A549 (cell line): ENCODE data around the gene MAML3.

Source experiments
- BHLHE40 ChIP-seq: IDR thresholded peaks from 2 replicates; pipeline ENCODE4 v1.6.1; 2012; ENCODE audit warnings: low read depth, low read length, inconsistent platforms
- CEBPB ChIP-seq, 2 experiments: fragments of >200 bp in 1 of 2; sonication (Bioruptor Twin) in 1 of 2; formaldehyde crosslinking in 1 of 2; IDR thresholded peaks; 2 replicates each; pipeline ENCODE4 v1.6.1; 2012 to 2016
- CTCF ChIP-seq: fragments of >200 bp; sonication (Bioruptor Twin); formaldehyde crosslinking; IDR thresholded peaks from 3 replicates; pipeline ENCODE4 v1.5.1; 2016
- E2F6 ChIP-seq: IDR thresholded peaks from 2 replicates; pipeline ENCODE4 v1.6.1; 2012; ENCODE audit warnings: low read depth, borderline replicate concordance
- EHMT2 ChIP-seq: fragments of 200-600 bp; sonication (generic); IDR thresholded peaks from 2 replicates; pipeline ENCODE4 v1.6.1; 2016; ENCODE audit warnings: antibody characterized with exemption, low read depth, mild to moderate bottlenecking, moderate library complexity
- FOSL2 ChIP-seq, 2 experiments: fragments of 450-650 bp in 1 of 2; fragments of >200 bp in 1 of 2; sonication (Bioruptor Twin) in 1 of 2; formaldehyde crosslinking; IDR thresholded peaks; 2 replicates each; pipeline versions ENCODE4 v1.5.0 to v1.6.1; 2016 to 2020; ENCODE audit warnings: mild to moderate bottlenecking in 1 of 2, moderate library complexity in 1 of 2
- JUN ChIP-seq, 2 experiments: fragments of >200 bp; sonication (Bioruptor Twin); formaldehyde crosslinking; IDR thresholded peaks; 2 replicates in 1 of 2; 3 replicates in 1 of 2; pipeline ENCODE4 v1.6.1; 2016 to 2017
- KDM1A ChIP-seq: fragments of 200-600 bp; sonication (generic); IDR thresholded peaks from 2 replicates; pipeline ENCODE4 v1.6.1; 2016; ENCODE audit warnings: low read depth, mild to moderate bottlenecking
- NR3C1 ChIP-seq: fragments of >200 bp; sonication (Bioruptor Twin); formaldehyde crosslinking; IDR thresholded peaks from 3 replicates; pipeline ENCODE4 v1.6.1; 2017
- POLR2A ChIP-seq: IDR thresholded peaks from 2 replicates; pipeline ENCODE4 v1.6.1; 2012; ENCODE audit warnings: mild to moderate bottlenecking, low read length
- RARB ChIP-seq: fragments of 250-450 bp; sonication (Bioruptor Pico); IDR thresholded peaks from 2 replicates; pipeline ENCODE4 v1.8.0; 2021; ENCODE audit warnings: mild to moderate bottlenecking, moderate library complexity
- RCOR1 ChIP-seq: fragments of 150-350 bp; IDR thresholded peaks from 2 replicates; pipeline ENCODE4 v1.6.1; 2014; ENCODE audit warnings: antibody characterized with exemption, low read length, low read depth
- TF ChIP-seq, protein P1 (sequence below): IDR thresholded peaks from 2 replicates; pipeline ENCODE4 v1.6.1; 2012
- TF ChIP-seq, protein P2 (sequence below): fragments of 150-350 bp; IDR thresholded peaks from 2 replicates; pipeline ENCODE4 v1.6.1; 2014; ENCODE audit warnings: low read depth, mild to moderate bottlenecking, low read length

- TF ChIP-seq EHMT2 (no peak), CTCF (no peak), RARB (CRISPR knock-in tag) (no peak), RCOR1 (no peak), POLR2A (no peak), E2F6 (no peak), NR3C1 (no peak), BHLHE40 (no peak), CEBPB (IDR thresholded peaks at IDR 0.05) (no peak), KDM1A (no peak), FOSL2 (IDR thresholded peaks at IDR 0.05) (no peak), FOSL2 (CRISPR knock-in tag; IDR thresholded peaks at IDR 0.05) (no peak), JUN (IDR thresholded peaks at IDR 0.05) (no peak)
- TF ChIP-seq, protein P1, sequence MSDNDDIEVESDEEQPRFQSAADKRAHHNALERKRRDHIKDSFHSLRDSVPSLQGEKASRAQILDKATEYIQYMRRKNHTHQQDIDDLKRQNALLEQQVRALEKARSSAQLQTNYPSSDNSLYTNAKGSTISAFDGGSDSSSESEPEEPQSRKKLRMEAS = no peak
- TF ChIP-seq, protein P2, sequence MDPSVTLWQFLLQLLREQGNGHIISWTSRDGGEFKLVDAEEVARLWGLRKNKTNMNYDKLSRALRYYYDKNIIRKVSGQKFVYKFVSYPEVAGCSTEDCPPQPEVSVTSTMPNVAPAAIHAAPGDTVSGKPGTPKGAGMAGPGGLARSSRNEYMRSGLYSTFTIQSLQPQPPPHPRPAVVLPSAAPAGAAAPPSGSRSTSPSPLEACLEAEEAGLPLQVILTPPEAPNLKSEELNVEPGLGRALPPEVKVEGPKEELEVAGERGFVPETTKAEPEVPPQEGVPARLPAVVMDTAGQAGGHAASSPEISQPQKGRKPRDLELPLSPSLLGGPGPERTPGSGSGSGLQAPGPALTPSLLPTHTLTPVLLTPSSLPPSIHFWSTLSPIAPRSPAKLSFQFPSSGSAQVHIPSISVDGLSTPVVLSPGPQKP = no peak
Observed at GRCh38 chr4:139769364-139769763, 384.6 kb downstream of the MAML3 start.
